ENCODE data around the gene PHOX2A.

DNA sequence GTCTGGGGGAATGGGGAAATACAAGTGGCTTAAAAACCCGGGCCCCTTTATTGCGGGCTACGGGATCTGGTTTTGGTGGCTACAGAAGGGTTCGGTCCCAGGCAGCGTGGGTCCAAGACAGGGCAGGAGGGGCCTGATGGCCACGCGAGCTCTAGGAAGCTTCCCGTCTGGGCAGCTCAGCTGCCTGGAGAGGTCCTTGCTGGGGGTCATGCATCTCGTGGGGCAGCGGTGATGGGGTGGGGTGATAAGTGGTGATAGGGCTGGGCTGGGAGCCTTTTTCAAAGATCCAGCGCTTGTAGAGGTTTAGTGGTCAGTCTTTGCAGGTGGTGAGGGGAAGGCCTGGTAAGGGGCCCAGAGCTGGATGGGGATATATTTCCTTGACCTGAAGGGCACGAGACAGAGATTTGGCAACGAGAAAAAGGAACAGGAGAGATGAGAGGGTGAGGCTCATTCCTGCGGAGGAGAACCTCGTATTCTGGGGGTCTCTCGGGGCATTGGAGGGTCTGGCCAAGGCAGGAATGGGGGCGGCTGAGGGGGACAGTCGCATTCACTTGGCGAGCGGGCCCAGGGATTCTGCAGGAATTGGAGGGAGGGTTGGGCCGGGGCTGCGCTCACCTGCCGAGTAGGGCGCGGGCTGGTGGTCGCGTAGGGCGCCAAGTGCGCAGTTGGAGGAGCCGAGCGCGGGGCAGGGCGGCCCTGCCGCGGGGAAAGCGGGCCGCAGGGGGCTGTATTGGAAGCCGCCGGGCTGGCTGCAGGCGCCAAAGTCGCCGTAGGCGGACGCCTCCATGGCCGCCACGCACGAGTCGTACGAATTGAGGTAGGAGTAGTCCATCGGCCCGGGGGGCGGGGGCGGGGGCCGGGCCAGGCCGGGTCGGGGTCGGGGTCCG is 560 bp downstream of the PHOX2A start:
- TF ChIP-seq CTCF (IDR thresholded peaks at IDR 0.05) (no peak), POLR2A (IDR thresholded peaks at IDR 0.05) (no peak)

Measured in lower leg skin (tissue), 3 donors.